ENCODE data around the gene FNDC3B. TPM values are rescaled to one million over a fixed set of nuclear protein-coding genes. Genes with fewer than 3 reads are reported as not detected.
A peak's percentile ranks its signal among the peaks of the same experiment; 100 is the strongest.

FNDC3B gene
- total RNA-seq, 1 donor from 2014 or later = 71.3 TPM

- H3K4me3 ChIP-seq (ENCODE audit: low read depth, low read length) = no peak overlapping the region
- no peaks in the 10 kb centered on the region for H3K27me3 ChIP-seq (ENCODE audit: control insufficient read depth, insufficient read depth, low read length)
- H3K36me3 ChIP-seq (ENCODE audit: control insufficient read depth, insufficient read depth, low read length) = no peaks in the 10 kb centered on the region
- TF ChIP-seq CTCF (IDR thresholded peaks at IDR 0.05; ENCODE audit: insufficient read depth, low read length, poor library complexity, severe bottlenecking) = no peak
- DNase-seq (ENCODE audit: low read depth) = no peak
Measured at GRCh38 chr3:172302203-172302602, 262.8 kb downstream of the FNDC3B start.

GRCh38 chr3:172303181-172303580 is 263.8 kb downstream of the FNDC3B start:
- Histone ChIP-seq H3K27me3 (ENCODE audit: control insufficient read depth, insufficient read depth, low read length) (no peaks in the 10 kb centered on the region), H3K4me3 (ENCODE audit: low read depth, low read length) (no peak overlapping the region), H3K36me3 (ENCODE audit: control insufficient read depth, insufficient read depth, low read length) (no peaks in the 10 kb centered on the region)
- no peak for TF ChIP-seq CTCF (IDR thresholded peaks at IDR 0.05; ENCODE audit: insufficient read depth, low read length, poor library complexity, severe bottlenecking)
- DNase-seq (ENCODE audit: low read depth) = no peak

- Histone ChIP-seq H3K27me3 (ENCODE audit: control insufficient read depth, insufficient read depth, low read length) (no peaks in the 10 kb centered on the region), H3K4me3 (ENCODE audit: low read depth, low read length) (no peak overlapping the region), H3K36me3 (ENCODE audit: control insufficient read depth, insufficient read depth, low read length) (no peaks in the 10 kb centered on the region)
- DNase-seq (ENCODE audit: low read depth) = no peak
- peak; percentile 42 for TF ChIP-seq CTCF (IDR thresholded peaks at IDR 0.05; ENCODE audit: insufficient read depth, low read length, poor library complexity, severe bottlenecking)
Measured at GRCh38 chr3:172303941-172304558, 264.7 kb downstream of the FNDC3B start.

GRCh38 chr3:172305552-172305951 is 266.2 kb downstream of the FNDC3B start:
- H3K27me3 ChIP-seq (ENCODE audit: control insufficient read depth, insufficient read depth, low read length) = no peaks in the 10 kb centered on the region
- H3K36me3 ChIP-seq (ENCODE audit: control insufficient read depth, insufficient read depth, low read length) = peaks cover 2% of the 10 kb centered on the region
- H3K4me3 ChIP-seq (ENCODE audit: low read depth, low read length) = no peak overlapping the region
- DNase-seq (ENCODE audit: low read depth) = peak; percentile 63
- TF ChIP-seq CTCF (IDR thresholded peaks at IDR 0.05; ENCODE audit: insufficient read depth, low read length, poor library complexity, severe bottlenecking) = no peak

GRCh38 chr3:172305974-172306373 is 266.6 kb downstream of the FNDC3B start:
- no peak overlapping the region for H3K4me3 ChIP-seq (ENCODE audit: low read depth, low read length)
- peaks cover 2% of the 10 kb centered on the region for H3K36me3 ChIP-seq (ENCODE audit: control insufficient read depth, insufficient read depth, low read length)
- no peak for TF ChIP-seq CTCF (IDR thresholded peaks at IDR 0.05; ENCODE audit: insufficient read depth, low read length, poor library complexity, severe bottlenecking)
- no peak for DNase-seq (ENCODE audit: low read depth)
- no peaks in the 10 kb centered on the region for H3K27me3 ChIP-seq (ENCODE audit: control insufficient read depth, insufficient read depth, low read length)

- Histone ChIP-seq H3K36me3 (ENCODE audit: control insufficient read depth, insufficient read depth, low read length) (peaks cover 2% of the 10 kb centered on the region), H3K27me3 (ENCODE audit: control insufficient read depth, insufficient read depth, low read length) (no peaks in the 10 kb centered on the region), H3K4me3 (ENCODE audit: low read depth, low read length) (no peak overlapping the region)
- TF ChIP-seq CTCF (IDR thresholded peaks at IDR 0.05; ENCODE audit: insufficient read depth, low read length, poor library complexity, severe bottlenecking) = no peak
- DNase-seq (ENCODE audit: low read depth) = no peak
Measured at GRCh38 chr3:172307141-172307560, 267.8 kb downstream of the FNDC3B start.

All from kidney epithelial cell (primary cell).